Activated CD4-positive, alpha-beta T cell treated with anti-CD3 and anti-CD28 coated beads, Interleukin-10, Interleukin-2, amounts not matched to agents 100 ng/mL and 50 ng/mL, durations not matched to agents 16 hours and 8 hours (primary cell): ENCODE measurements around the gene ZC3H15.

Experiments
- DNase-seq: peaks from one replicate; pipeline ENCODE4 v3.0.0-alpha.2; 2020

The ZC3H15 gene

DNA sequence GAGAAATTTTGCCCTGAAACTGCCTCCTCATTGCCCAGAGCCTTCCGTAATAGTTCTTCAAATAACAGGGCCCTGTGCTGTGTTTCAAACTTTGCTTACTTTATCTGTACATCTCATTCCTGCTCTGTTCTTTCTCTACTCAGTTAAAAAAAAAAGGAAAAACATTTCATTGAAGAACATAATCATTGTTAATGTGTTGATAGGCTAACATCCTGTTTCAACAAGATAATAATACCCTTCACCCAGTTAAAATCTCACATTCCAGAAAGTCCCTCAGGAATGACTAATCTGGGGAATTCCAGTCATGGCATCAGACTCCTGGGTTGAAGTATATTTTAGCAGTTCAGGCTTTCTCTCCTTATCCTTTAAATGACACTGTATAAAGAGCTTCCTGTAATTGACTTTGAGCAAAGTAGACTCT, 58.2 kb downstream of the ZC3H15 start:
- no peak for DNase-seq

DNA sequence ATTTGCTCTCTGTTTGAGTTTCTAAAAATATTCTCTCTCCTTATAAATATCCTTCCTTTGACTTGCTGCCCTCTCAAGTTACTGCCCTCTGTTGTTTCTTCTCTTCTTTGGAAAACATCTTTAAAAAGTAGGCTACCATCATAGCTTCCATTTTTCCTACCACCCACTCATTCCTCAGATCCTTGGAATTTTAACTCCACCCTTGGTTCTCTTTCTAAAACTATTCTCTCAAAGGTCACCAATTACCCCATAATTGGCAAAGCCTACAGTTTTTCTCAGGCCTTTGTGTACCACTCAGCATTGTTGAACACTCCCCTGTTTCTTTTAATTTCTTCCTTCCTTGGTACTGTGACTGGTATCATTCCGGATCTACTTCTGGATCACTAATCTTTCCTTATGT, 60.8 kb downstream of the ZC3H15 start:
- DNase-seq: no peak

DNA sequence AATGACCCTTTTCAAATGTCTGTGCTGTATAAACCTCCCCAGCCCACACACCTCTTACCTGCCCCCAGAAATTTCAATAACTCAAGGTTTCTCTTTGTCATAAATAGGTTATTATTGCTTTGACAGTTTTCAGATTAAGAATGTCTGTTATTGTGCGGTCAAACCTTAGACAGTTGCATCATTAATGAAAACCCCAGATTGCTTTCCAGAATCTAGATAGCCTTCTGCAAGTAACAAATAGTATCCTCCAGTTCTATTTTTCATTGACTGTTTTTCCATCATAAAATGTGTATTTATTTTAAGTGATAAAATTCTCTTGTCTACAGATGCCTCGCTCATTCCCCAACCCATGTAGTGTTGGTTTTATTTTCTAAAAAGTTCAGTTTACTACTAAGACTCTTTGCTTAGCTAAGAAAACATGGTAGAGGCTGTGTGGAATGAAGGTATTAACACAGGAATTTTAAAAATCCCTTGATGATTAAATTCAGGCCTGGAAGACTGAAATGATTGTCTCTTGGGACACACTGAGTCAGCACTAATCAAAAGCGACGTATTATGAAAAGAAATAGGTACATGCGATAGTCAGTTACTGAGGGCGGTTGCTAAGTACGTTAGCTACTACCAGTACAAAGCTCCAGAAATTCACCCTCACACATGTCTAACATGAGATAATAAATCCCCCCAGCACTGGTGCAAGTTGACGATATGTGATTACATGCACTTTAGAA, 65.4 kb downstream of the ZC3H15 start:
- no peak for DNase-seq

DNA sequence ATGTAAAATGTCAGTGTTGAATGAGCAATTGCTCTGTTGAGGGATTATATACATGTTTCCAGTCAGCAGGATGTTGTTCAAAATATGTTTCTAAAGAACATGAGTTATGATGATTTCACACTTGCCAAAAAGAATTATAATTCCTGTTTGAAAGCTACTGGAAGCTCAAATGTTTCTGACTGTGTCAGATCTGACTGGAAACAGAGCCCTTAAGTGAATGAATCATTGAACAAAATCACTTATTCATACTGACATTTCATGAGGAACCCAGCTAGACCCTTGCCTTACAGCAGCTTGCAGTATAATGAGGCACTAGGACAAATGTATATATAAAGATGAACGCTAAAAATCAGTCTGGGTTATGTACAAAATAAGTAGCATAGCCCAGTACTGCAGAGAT, 68.4 kb downstream of the ZC3H15 start:
- DNase-seq: no peak

DNA sequence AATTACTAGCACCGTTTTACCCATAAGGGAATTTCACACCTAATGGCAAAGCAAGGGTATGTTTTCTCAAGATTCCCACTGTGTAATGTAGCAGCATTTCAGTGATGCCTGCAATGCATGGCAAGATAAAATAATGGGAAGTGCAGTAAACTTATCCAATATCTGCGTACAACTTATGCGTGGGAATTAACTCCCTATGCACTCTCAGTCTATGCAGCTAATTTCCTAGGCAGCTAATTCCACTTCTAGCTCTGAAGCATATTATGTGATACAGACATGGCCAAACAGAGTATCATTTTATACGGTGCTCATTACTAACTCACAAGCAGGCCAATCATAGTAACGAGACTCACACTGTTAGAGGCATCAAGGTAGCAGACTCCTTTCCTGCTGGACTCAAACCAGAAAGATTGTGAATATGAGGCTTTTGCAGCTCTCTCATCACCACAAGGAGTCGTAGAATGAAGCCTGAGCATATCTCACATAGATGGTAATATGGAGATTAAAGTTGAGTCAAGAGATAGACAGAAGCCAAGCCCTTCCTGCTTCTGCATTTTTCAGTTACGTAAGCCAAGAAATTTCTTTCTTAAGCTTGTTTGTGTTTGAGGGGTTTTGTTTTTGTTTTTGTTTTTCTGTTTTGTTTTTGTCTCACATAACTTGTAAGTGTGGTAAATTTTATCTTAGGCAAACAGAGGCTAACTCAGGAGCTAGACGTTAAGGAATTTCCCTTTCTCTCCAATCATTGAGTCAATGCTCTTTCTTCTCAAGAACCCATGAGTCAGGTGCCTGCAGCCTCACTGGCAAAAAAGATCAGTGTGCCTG, 69.0 kb downstream of the ZC3H15 start:
- DNase-seq: no peak

DNA sequence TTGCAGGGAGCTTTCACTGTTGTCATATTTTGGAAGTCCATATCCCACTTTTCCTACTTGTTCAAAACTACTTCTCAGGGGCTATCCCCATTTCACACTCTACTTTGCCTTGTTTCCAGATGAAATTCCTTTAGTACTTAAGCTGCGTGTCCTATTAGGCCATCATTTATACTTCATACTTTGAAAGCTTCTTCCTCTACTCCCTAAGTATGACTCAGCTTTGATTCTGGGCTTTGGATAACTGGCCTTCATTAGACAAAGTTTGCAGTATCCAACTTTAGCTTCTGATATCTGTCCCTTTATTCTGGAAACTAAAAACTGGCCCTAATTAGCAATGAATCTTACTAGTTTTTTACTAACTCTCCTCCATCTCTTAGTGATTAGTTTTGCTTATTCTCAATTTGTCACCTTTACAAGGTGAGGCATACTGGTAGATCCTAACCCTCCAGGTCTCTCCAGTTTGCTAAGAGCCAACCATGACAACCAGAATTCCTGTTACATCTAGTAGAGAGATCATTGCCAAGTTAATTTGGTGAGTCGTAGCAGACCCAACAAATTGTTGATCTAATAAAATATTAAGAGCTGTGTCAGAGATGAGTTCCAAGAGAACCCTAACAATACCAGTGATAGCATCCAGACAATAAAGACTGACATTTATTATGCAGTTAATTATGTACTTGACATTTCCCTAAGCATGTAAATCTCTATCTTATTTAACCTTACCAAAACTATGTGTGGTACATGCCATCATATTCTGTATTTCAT, 72.6 kb downstream of the ZC3H15 start:
- DNase-seq: no peak
